ENCODE measurements around the gene SDC3. TPM values are rescaled to one million over a fixed set of nuclear protein-coding genes. Genes with fewer than 3 reads are reported as not detected.

Gene SDC3
- total and polyA plus RNA-seq, 2 of the 8 experiments (the other 6 are each of a cell fraction or from before 2014, with no cell fraction given), result 7.0 to 27.0 TPM

- TF ChIP-seq KDM1A (IDR thresholded peaks at IDR 0.05; ENCODE audit: borderline replicate concordance, low read length) (no peak), FOSL1 (IDR thresholded peaks at IDR 0.05; ENCODE audit: insufficient read depth, low read depth, low read length) (no peak), PHF8 (conservative IDR thresholded peaks at IDR 0.05; ENCODE audit: low read depth, low read length) (no peak)
Measured at GRCh38 chr1:30907481-30908315, 860 bp downstream of the SDC3 start (continued).
